AG08396 (cell line): Measurements from ENCODE around the gene CCND2.
"Not testable (repeated sequence)": the region's sequence is repeated elsewhere in the genome, so short reads cannot be mapped to it uniquely, and the experiment has no call there.

Source experiments
- DNase-seq: peaks from one replicate; pipeline ENCODE4 v3.0.0; 2012; ENCODE audit warnings: low spot score, mixed read lengths

Gene CCND2

GRCh38 chr12:4273652-4274395, at the start of gene CCND2:
CCND2 (plus strand) TSS chr12:4273762; CDS start chr12:4274041, 279 bp downstream.
- peak; percentile 78 for DNase-seq

- no peak for DNase-seq
These were observed 49.2 kb upstream of the CCND2 start for GRCh38 chr12:4224206-4224889.

GRCh38 chr12:4225571-4225970, 48.0 kb upstream of the CCND2 start:
- DNase-seq, result no peak

- DNase-seq, result no peak
These were observed 46.5 kb upstream of the CCND2 start for GRCh38 chr12:4227046-4227445.

GRCh38 chr12:4228122-4228580, 45.4 kb upstream of the CCND2 start:
- no peak for DNase-seq

- DNase-seq, result no peak
These were observed 43.0 kb upstream of the CCND2 start for GRCh38 chr12:4230526-4230925.

- no peak for DNase-seq
These were observed 35.0 kb upstream of the CCND2 start for GRCh38 chr12:4238577-4238976.

GRCh38 chr12:4239746-4240145, 33.8 kb upstream of the CCND2 start:
- DNase-seq, result no peak

- DNase-seq, result no peak
These were observed 33.3 kb upstream of the CCND2 start for GRCh38 chr12:4240161-4240783.

- DNase-seq, result no peak
These were observed 32.6 kb upstream of the CCND2 start for GRCh38 chr12:4240981-4241380.

GRCh38 chr12:4241592-4241991, 32.0 kb upstream of the CCND2 start:
- no peak for DNase-seq

- no peak for DNase-seq
These were observed 31.0 kb upstream of the CCND2 start for GRCh38 chr12:4242595-4242994.

- no peak for DNase-seq
These were observed 30.5 kb upstream of the CCND2 start for GRCh38 chr12:4243091-4243490.

GRCh38 chr12:4243491-4244100, 30.0 kb upstream of the CCND2 start:
- not testable (repeated sequence) for DNase-seq

- DNase-seq, result no peak
These were observed 28.7 kb upstream of the CCND2 start for GRCh38 chr12:4244868-4245267.

- DNase-seq, result no peak
These were observed 28.1 kb upstream of the CCND2 start for GRCh38 chr12:4245446-4245845.

GRCh38 chr12:4246116-4246515, 27.4 kb upstream of the CCND2 start:
- no peak for DNase-seq

- no peak for DNase-seq
These were observed 22.9 kb upstream of the CCND2 start for GRCh38 chr12:4250691-4251090.

- DNase-seq, result no peak
These were observed 22.2 kb upstream of the CCND2 start for GRCh38 chr12:4251216-4251891.

- no peak for DNase-seq
These were observed 21.6 kb upstream of the CCND2 start for GRCh38 chr12:4251967-4252366.

GRCh38 chr12:4252601-4253000, 21.0 kb upstream of the CCND2 start:
- no peak for DNase-seq
